Stimulated activated naive CD8-positive, alpha-beta T cell treated with anti-CD3 and anti-CD28 coated beads, Interleukin-15, amount 100 ng/mL, for 72 hours (primary cell): ENCODE data around the gene MAPK6.

Experiments used
- ATAC-seq: fragments of 150-1000 bp; cut with Tn5 transposase; 2 replicates; pipeline ENCODE4 v1.10.0; 2021; ENCODE audit warnings: mild to moderate bottlenecking, moderate library complexity
- DNase-seq, 2 donors: peaks; one replicate each; pipeline ENCODE4 v3.0.0; 2021 to 2022
- H3K27ac Mint-ChIP-seq, 2 donors: one replicate each; pipeline ENCODE4 v1.8.0; 2022; ENCODE audit warnings: mild to moderate bottlenecking in 2 of 2, mixed read lengths in 2 of 2, moderate library complexity in 2 of 2
- H3K27me3 Mint-ChIP-seq: one replicate; pipeline ENCODE4 v1.8.0; 2022; ENCODE audit warnings: mixed read lengths
- H3K4me1 Mint-ChIP-seq: one replicate; pipeline ENCODE4 v1.8.0; 2022; ENCODE audit warnings: mild to moderate bottlenecking, mixed read lengths
- H3K4me3 Mint-ChIP-seq, 2 donors: one replicate each; pipeline ENCODE4 v1.8.0; 2022; ENCODE audit warnings: mild to moderate bottlenecking in 2 of 2, mixed read lengths in 2 of 2, moderate library complexity in 1 of 2
- H3K9me3 Mint-ChIP-seq, 2 donors: one replicate each; pipeline ENCODE4 v1.8.0; 2022; ENCODE audit warnings: mixed read lengths in 2 of 2

Gene MAPK6

DNA sequence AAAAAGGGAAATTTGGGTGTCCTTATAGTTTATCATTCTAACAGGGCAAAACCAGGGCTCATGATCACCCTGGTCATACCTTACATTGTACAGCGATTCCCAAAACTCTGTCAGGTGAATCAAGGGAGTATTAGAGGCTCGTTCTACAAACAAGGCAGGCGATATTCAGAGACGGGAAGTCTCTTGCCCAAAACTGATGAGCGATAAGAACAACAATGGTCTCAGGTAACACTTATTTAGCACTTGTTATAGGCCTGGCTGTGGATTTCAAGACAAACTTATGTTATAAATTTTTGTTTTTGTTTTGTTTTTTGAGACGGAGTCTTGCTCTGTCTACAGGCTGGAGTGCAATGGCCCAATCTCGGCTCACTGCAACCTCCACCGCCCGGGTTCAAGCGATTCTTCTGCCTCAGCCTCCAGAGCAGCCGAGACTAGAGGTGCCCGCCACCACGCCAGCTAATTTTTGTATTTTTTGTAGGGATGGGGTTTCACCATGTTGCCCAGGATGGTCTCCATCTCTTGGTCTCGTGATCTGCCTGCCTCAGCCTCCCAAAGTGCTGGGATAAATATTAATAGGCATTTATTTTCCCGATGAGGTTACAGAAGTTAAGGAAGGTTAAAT lies 80.7 kb downstream of the MAPK6 start:
- Mint-ChIP-seq H3K9me3 (no peaks in the 10 kb centered on the region), H3K27me3 (peaks cover 6% of the 10 kb centered on the region), H3K27ac (no peak overlapping the region), H3K4me3 (no peak overlapping the region), H3K4me1 (no peaks in the 10 kb centered on the region)
- DNase-seq = no peak
- no peak for ATAC-seq

DNA sequence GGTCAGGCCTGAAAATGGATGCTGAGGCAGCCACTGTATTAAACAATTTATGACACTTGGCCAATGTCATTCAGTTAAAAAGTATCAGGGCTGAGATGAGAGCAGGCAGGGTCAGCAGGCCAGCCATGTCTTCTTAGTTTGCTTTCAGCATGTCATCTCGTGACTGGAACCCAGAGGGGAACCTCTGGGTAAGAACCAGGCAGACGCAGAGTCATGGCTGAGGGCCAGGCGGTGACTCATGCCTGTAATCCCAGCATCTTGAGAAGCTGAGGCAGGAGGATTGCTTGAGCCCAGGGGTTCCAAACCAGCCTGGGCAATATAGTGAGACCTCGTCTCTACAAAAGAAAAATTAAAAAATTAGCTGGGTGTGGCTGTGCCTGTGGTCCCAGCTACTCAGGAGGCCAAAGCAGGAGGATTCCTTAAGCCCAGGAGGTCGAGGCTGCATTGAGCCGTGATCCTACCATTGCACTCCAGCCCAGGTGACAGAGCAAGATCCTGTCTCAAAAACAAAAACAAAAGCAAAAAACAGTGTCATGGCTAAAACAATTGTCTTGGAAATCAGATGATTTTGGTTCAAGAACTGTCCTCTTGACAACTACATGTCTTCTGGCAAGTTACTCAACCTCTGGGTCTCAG lies 81.9 kb downstream of the MAPK6 start:
- H3K27me3 Mint-ChIP-seq = peaks cover 6% of the 10 kb centered on the region

DNA sequence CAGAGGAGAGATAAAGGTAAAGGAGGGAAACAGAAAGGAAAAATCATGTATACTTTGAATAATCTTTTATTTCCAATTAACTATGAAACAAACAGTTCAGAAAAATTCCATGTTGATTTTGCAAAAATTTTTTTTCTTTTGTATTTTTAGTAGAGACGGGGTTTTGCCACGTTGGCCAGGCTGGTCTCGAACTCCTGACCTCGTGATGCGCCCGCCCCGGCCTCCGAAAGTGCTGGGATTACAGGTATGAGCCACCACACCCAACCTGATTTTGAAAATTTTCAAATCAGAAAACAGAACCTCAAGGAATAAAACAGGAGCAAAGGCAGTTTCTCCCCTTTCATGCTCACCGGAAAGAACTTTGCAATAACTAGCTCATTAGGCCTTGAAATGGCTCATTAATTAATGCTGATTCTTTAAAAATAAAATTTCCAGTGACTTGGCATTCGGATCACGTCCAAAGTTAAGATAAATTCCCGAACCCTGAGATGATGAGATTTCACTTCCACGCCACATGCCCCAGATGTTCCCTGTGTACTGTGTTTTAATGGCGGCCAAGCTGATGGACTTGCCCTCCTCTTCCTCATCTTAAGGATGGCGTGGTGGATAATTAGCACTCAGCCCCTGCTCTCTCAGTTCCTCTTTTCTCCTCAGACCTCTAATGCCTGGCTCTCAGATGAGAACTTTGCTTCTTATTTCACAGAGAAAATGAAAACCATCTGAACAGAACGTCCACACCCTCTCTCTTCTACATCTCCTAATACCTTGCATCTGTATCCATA lies 82.7 kb downstream of the MAPK6 start:
- ATAC-seq = no peak
- H3K4me3 Mint-ChIP-seq = no peak overlapping the region
- no peak for DNase-seq
- no peak overlapping the region for H3K27ac Mint-ChIP-seq
- H3K9me3 Mint-ChIP-seq = no peaks in the 10 kb centered on the region
- H3K4me1 Mint-ChIP-seq = no peaks in the 10 kb centered on the region
- peaks cover 11% of the 10 kb centered on the region for H3K27me3 Mint-ChIP-seq

More for the DNA sequence above, 81.9 kb downstream of the MAPK6 start:
- Mint-ChIP-seq H3K4me1 (no peaks in the 10 kb centered on the region), H3K9me3 (no peaks in the 10 kb centered on the region), H3K27ac (no peak overlapping the region), H3K4me3 (no peak overlapping the region)
- ATAC-seq = no peak
- DNase-seq = no peak

DNA sequence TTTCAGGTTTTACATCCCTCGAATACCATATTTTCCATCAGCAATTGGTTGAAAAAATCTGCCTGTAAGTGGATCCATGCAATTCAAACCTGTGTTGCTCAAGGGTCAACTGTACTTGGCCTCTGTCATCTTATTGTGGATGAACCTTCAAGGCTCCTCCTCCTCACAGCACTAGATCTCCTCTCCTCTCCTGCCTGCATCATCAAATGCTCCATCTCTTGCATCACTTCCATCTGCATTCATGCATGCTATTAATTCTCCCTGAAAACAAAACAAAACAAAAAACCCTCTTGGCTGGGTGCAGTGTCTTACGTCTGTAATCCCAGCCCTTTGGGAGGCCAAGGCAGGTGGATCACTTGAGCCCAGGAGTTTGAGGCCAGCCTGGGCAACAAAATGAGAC lies 83.4 kb downstream of the MAPK6 start:
- ATAC-seq (no peak), DNase-seq (no peak)
- H3K27ac Mint-ChIP-seq = no peak overlapping the region
- no peak overlapping the region for H3K4me3 Mint-ChIP-seq
- H3K9me3 Mint-ChIP-seq = no peaks in the 10 kb centered on the region
- H3K4me1 Mint-ChIP-seq = no peaks in the 10 kb centered on the region
- peaks cover 14% of the 10 kb centered on the region for H3K27me3 Mint-ChIP-seq

DNA sequence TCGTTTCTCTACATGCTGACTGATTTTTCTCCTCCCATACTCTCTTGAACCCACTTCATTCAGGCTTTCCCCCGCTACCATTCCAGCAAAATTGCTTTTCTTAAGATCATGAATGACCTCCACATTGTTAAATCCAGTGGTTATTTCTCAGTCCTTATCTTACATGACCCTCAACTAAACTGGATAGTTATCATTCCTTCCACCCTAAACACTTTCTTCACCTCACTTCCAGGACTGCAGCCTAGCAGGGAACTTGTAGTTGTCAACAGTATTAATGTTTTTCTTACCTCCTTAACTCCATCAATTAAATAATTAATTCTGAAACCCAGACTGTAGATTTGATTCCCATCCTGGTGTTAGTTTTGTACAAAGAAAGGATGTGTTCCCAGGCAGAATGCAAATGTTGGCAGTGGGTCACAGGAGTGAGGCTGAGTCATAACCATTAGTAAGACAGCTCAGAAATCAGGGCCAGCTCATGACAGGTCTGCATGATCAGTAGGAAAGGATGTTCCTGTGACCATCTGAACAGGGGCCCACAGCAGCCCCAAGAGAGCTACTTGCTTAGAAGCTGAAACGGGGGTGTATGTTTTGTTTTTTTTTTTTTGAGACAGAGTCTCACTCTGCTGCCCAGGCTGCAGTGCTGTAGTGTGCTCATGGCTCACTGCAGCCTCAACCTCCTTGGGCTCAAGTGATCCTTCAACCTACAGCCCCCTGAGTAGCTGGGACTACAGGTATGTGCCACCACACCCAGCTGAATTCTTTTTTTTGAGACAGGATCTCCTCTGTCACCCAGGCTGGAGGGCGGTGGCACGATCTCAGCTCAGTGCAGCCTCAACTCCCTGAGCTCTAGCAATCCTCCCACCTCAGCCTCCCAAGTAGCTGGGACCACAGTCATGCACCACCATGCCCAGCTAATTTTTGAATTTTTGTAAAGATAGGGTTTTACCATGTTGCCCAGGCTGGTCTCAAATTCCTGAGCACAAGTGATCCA lies 84.5 kb downstream of the MAPK6 start:
- H3K4me1 Mint-ChIP-seq = no peaks in the 10 kb centered on the region
- peak; percentile 71 for ATAC-seq

DNA sequence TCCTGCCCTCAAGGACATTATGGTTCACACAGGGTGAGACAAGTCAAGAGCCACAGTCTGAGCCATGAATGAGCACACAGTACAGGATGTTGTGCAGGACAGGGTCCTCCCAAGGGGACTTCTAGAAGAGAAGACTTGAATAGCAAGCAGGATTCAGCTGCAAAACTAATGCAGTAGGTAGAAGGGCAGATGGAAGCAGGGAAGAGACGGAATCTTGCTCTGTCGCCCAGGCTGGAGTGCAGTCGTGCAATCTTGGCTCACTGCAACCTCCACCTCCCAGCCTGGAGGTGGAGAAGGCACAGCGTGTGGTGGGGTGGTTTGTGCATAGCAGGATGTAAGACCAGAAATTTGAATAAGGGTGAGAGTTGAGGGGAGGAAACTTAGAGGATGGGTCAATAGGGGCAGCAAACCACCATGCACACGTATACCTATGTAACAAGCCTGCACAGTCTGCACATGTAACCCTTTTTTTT lies 85.5 kb downstream of the MAPK6 start:
- no peak for DNase-seq
- Mint-ChIP-seq H3K27ac (no peak overlapping the region), H3K27me3 (peaks cover 29% of the 10 kb centered on the region), H3K4me1 (no peaks in the 10 kb centered on the region), H3K9me3 (no peaks in the 10 kb centered on the region), H3K4me3 (no peak overlapping the region)
- ATAC-seq = no peak

More for the DNA sequence above, 84.5 kb downstream of the MAPK6 start:
- H3K4me3 Mint-ChIP-seq = no peak overlapping the region
- peaks cover 18% of the 10 kb centered on the region for H3K27me3 Mint-ChIP-seq
- no peak overlapping the region for H3K27ac Mint-ChIP-seq
- DNase-seq = no peak
- no peaks in the 10 kb centered on the region for H3K9me3 Mint-ChIP-seq

DNA sequence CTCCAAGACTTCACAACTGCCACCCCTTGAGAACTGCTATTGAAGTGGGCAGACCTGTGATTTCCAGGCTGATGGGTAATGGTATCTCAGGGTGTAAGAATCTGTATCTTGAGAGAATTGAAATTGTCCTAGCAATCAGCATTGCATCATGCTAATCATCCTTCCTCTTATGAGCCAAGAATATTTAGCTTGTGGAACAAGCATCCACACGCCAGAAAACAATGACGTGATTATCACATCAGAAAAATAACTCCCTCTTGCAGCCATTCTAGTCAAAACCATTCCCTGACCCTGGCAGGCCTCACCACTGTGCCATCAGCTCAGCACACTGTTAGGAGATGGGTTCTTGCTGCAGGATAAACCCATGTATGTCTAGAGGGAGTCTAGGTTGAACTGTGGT lies 86.8 kb downstream of the MAPK6 start:
- Mint-ChIP-seq H3K9me3 (no peaks in the 10 kb centered on the region), H3K27me3 (peaks cover 41% of the 10 kb centered on the region), H3K4me3 (no peak overlapping the region), H3K4me1 (no peaks in the 10 kb centered on the region), H3K27ac (no peak overlapping the region)
- no peak for ATAC-seq
- DNase-seq = no peak

DNA sequence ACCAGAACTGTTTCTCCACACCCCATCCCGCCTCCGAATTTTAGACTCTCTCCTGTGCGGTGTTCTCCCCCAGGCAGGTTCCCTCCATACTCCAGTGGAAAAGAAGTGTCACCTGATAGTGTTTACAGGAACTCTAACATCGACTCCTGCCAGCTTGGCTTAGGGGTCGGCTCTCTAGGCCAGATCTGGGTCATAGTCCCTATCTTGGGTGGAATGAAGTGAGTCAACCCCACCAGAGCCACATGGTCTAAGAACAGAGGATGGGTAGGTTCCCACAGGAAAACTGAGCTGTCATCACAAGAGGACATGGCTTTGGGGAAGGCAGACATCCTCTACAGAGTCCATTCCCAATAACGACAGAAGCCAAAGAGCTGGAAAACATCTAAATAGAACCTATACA lies 87.6 kb downstream of the MAPK6 start:
- no peaks in the 10 kb centered on the region for H3K9me3 Mint-ChIP-seq
- H3K27ac Mint-ChIP-seq = no peak overlapping the region
- peaks cover 4% of the 10 kb centered on the region for H3K4me1 Mint-ChIP-seq

DNA sequence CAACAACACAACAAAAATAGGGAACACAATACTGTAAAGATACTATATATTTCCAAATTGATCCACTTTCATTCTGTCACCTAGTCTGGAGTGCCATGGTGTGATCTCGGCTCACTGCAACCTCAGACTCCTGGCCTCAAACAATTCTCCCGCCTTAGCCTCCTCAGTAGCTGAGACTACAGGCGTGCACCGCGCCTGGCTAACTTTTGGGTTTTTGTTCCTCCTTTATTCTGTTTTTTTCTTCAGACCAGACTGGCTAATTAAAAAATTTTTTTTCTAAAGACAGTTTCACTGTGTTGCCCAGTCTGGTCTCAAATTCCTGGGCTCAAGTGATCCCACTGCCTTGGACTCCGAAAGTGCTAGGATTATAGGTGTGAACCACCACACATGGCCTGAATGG lies 88.2 kb downstream of the MAPK6 start:
- Mint-ChIP-seq H3K4me1 (peaks cover 5% of the 10 kb centered on the region), H3K27ac (no peak overlapping the region), H3K9me3 (no peaks in the 10 kb centered on the region), H3K4me3 (no peak overlapping the region), H3K27me3 (peaks cover 45% of the 10 kb centered on the region)
- ATAC-seq (no peak), DNase-seq (no peak)

More for the DNA sequence above, 87.6 kb downstream of the MAPK6 start:
- ATAC-seq = no peak
- DNase-seq = no peak
- Mint-ChIP-seq H3K27me3 (peaks cover 49% of the 10 kb centered on the region), H3K4me3 (no peak overlapping the region)

DNA sequence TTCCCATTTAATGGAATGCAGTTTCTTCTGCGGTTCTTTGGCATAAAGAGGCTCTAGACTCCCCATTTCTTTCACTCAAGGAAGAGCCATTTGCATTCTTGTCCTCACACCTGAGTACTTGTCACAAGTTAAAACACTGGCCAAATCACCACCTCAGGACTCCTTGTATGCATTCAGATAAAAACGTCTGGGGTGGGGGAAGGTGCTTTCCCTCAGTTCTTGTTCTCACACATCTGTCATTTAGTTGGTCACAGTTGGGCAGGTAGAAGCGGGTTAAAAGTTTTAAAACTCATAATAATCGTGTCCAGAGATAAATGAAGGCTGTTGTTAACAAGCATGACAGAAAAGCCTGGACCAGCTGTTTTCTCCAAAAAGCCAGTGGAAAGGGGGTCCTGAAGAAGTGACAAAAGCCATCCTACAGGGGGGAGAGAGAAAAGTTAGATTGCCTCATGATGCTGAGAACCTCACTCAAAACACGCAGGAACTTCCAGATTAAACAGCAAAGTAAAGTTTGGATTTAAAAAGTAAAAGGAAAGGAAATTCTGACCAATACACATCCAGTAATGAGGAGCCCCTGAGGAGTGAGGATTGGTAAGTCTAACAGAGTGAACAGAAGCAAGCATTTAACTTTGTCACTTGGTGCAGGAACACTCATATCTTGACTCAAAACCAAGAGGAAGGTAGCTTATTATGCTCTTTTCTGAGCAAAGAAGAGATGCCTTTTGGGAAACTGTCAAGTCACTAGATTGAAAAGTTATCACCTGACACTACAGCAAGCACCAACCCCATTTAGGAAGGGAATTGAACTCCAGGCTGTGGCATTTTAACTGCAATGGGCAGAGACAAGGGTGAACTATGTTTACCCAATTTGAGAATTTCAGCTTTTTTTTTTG lies 90.8 kb downstream of the MAPK6 start:
- no peak for ATAC-seq
- H3K27me3 Mint-ChIP-seq = peaks cover 44% of the 10 kb centered on the region

DNA sequence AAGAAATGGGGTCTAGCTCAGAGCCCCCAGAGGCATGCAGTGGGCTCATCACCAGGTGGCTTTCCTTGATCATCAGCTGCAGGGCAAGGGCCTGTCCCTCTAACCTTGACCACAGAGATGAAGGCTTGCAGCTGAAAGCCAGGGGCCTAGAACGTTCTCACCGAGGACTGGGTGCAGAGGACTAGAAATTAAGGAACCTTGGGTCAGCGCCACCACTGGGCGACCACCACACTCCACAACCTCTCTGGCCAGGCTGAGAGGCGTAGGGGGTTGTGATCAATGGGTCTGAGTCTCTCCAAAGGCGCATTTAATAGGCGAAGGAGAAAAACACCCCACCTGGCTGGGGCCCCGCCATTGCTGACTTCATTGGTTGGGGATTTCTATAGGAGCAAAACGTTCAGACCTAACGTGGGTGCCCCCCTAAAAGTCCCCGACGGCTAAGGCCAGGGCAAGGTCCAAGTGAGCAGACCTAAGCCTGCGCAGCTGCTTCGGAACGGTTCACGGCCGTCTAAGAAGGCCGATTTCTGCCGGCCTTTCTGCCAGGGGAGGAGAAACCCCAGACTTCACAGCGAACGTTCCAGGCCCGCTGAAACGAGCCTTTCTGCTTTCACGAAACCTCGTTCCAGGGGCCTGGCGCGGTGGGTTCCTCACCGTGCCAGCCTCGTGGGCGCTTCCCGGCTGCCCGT lies 92.6 kb downstream of the MAPK6 start:
- DNase-seq = no peak
- H3K4me1 Mint-ChIP-seq = peaks cover 5% of the 10 kb centered on the region
- no peak for ATAC-seq
- H3K27ac Mint-ChIP-seq = peak overlapping the region in 1 of 2 donors; percentile 27
- peak overlapping the region; percentile 73 to 86 for H3K4me3 Mint-ChIP-seq
- no peaks in the 10 kb centered on the region for H3K9me3 Mint-ChIP-seq
- H3K27me3 Mint-ChIP-seq = peaks cover 40% of the 10 kb centered on the region

More for the DNA sequence above, 90.8 kb downstream of the MAPK6 start:
- Mint-ChIP-seq H3K4me1 (peaks cover 5% of the 10 kb centered on the region), H3K27ac (no peak overlapping the region), H3K9me3 (no peaks in the 10 kb centered on the region), H3K4me3 (no peak overlapping the region)
- no peak for DNase-seq

DNA sequence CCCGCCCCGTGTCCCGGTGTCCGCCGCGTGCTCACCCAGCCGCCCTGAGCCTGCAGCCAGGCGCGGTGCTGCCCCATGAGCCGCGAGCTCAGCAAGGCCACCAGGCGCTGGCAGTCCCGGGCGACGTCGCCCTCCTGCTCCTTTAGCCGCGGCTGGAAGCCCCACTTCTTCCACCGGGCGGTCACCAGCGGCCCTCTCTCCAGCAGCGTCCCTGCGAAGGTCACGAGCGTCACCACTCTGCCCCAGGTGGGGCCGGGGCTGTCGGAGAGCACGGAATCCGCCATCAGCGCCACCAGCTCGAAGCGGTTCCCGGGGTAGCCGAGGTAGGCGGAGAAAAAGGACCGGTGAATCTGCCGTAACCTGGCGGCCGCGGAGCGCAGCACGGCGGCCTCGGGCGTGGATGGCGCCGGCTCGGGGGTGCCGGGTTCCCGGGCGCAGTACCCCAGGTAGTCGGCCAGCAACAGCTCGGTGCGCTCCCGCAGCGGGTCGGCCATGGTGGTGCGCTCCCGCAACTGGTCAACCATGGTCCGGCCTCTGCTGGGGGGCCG lies 93.3 kb downstream of the MAPK6 start:
- H3K27ac Mint-ChIP-seq = peak overlapping the region in 1 of 2 donors; percentile 81
- no peaks in the 10 kb centered on the region for H3K9me3 Mint-ChIP-seq
- peak; percentile 37 to 50 for DNase-seq
- peaks cover 5% of the 10 kb centered on the region for H3K4me1 Mint-ChIP-seq
- peak; percentile 84 for ATAC-seq
- H3K27me3 Mint-ChIP-seq = peaks cover 36% of the 10 kb centered on the region
- peak overlapping the region; percentile 73 to 86 for H3K4me3 Mint-ChIP-seq

DNA sequence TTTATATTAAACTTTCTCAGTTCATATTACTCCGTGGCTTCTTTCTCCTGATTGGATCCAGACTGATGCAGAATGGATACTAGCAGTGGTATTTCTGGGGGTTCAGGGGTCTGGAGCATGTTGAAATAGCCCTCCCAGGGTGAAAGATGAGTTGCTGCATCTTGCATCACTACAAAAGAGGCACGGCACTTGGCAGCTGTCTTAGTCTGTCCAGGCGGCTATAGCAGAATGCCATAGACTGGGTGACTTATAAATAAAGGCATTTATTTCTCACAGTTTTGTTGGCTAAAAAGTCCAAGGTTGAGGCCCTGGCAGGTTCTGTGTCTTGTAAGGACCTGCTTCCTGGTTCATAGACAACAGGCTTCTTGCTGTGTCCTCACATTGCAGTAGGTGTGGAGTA lies 94.2 kb downstream of the MAPK6 start:
- Mint-ChIP-seq H3K4me1 (peaks cover 5% of the 10 kb centered on the region), H3K4me3 (peak overlapping the region; percentile 32 to 54), H3K27ac (no peak overlapping the region), H3K9me3 (no peaks in the 10 kb centered on the region), H3K27me3 (peaks cover 35% of the 10 kb centered on the region)
- no peak for DNase-seq
- no peak for ATAC-seq

DNA sequence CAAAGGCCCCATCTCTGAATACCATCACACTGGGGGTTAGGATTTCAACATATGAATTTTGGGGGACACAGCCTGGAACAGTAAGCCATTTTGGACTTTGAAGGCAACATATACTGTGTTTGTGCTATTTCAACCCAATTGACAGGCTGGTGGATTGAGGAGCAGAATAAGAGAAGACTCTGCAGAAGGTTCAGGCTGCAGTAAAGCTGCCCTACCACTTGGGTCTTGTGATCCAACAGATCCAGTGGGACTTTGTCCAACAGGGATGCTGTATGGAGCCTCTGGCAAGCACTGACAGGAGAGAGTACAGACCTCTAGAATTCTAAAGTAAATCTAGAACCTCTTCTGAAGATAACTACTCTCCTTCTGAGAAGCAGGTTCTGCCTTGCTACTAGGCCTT lies 94.7 kb downstream of the MAPK6 start:
- Mint-ChIP-seq H3K4me3 (no peak overlapping the region), H3K27me3 (peaks cover 30% of the 10 kb centered on the region), H3K9me3 (no peaks in the 10 kb centered on the region), H3K27ac (no peak overlapping the region), H3K4me1 (peaks cover 5% of the 10 kb centered on the region)
- ATAC-seq (no peak), DNase-seq (no peak)
